HL-60 (cell line): ENCODE measurements around the gene CCNY.

ENCODE experiments used
- DNase-seq, 2 experiments: peaks; one replicate each; pipeline ENCODE4 v3.0.0-alpha.2; 2010 to 2020; ENCODE audit warnings: low read depth in 1 of 2, low spot score in 1 of 2
- H3K27ac ChIP-seq: fragments of 250-450 bp; sonication (Bioruptor Pico); replicated peaks from 2 replicates; pipeline ENCODE4 v1.5.1; 2020; ENCODE audit warnings: mild to moderate bottlenecking, moderate library complexity
- H3K27me3 ChIP-seq: fragments of 250-450 bp; sonication (Bioruptor Pico); 2 replicates; pipeline ENCODE4 v1.5.1; 2021; ENCODE audit warnings: mild to moderate bottlenecking, moderate library complexity; ENCODE audit not compliant: insufficient read depth, poor library complexity, severe bottlenecking
- H3K4me3 ChIP-seq: replicated peaks from 2 replicates; pipeline ENCODE4 v1.5.1; 2011; ENCODE audit warnings: mild to moderate bottlenecking, control low read depth, low read length; ENCODE audit not compliant: insufficient read depth
- GABPA ChIP-seq: IDR thresholded peaks from 2 replicates; pipeline ENCODE4 v1.6.1; 2012; ENCODE audit warnings: low read depth
- POLR2AphosphoS5 ChIP-seq: IDR thresholded peaks from 2 replicates; pipeline ENCODE4 v1.6.1; 2012; ENCODE audit warnings: low read depth
- SPI1 ChIP-seq: IDR thresholded peaks from 2 replicates; pipeline ENCODE4 v1.6.1; 2012; ENCODE audit warnings: low read depth, mild to moderate bottlenecking, borderline replicate concordance
- TF ChIP-seq, protein P1 (sequence below): IDR thresholded peaks from one replicate; pipeline ENCODE4 v1.5.1; 2011; ENCODE audit warnings: low read length, control low read depth, inconsistent platforms; ENCODE audit not compliant: insufficient read depth
- TF ChIP-seq, protein P2 (sequence below): IDR thresholded peaks from 2 replicates; pipeline ENCODE4 v1.6.1; 2012; ENCODE audit warnings: low read depth; ENCODE audit not compliant: insufficient replicate concordance

The CCNY gene

DNA sequence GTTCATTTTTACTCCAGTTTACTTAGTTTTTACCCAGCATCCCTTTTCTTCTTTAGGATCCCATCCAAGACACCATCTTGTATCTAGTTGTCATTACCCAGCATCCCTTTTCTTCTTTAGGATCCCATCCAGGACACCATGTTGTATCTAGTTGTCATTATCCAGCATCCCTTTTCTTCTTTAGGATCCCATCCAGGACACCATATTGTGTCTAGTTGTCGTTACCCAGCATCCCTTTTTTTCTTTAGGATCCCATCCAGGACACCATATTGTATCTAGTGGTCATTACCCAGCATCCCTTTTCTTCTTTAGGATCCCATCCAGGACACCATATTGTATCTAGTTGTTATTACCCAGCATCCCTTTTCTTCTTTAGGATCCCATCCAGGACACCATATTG, 205.4 kb downstream of the CCNY start:
- DNase-seq, result no peak
- no peak overlapping the region for H3K4me3 ChIP-seq
- H3K27ac ChIP-seq, result no peak overlapping the region
- no peaks in the 10 kb centered on the region for H3K27me3 ChIP-seq
- TF ChIP-seq GABPA (no peak), POLR2AphosphoS5 (no peak), SPI1 (no peak)
- TF ChIP-seq, protein P1, sequence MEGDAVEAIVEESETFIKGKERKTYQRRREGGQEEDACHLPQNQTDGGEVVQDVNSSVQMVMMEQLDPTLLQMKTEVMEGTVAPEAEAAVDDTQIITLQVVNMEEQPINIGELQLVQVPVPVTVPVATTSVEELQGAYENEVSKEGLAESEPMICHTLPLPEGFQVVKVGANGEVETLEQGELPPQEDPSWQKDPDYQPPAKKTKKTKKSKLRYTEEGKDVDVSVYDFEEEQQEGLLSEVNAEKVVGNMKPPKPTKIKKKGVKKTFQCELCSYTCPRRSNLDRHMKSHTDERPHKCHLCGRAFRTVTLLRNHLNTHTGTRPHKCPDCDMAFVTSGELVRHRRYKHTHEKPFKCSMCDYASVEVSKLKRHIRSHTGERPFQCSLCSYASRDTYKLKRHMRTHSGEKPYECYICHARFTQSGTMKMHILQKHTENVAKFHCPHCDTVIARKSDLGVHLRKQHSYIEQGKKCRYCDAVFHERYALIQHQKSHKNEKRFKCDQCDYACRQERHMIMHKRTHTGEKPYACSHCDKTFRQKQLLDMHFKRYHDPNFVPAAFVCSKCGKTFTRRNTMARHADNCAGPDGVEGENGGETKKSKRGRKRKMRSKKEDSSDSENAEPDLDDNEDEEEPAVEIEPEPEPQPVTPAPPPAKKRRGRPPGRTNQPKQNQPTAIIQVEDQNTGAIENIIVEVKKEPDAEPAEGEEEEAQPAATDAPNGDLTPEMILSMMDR, result no peak
- TF ChIP-seq, protein P2, sequence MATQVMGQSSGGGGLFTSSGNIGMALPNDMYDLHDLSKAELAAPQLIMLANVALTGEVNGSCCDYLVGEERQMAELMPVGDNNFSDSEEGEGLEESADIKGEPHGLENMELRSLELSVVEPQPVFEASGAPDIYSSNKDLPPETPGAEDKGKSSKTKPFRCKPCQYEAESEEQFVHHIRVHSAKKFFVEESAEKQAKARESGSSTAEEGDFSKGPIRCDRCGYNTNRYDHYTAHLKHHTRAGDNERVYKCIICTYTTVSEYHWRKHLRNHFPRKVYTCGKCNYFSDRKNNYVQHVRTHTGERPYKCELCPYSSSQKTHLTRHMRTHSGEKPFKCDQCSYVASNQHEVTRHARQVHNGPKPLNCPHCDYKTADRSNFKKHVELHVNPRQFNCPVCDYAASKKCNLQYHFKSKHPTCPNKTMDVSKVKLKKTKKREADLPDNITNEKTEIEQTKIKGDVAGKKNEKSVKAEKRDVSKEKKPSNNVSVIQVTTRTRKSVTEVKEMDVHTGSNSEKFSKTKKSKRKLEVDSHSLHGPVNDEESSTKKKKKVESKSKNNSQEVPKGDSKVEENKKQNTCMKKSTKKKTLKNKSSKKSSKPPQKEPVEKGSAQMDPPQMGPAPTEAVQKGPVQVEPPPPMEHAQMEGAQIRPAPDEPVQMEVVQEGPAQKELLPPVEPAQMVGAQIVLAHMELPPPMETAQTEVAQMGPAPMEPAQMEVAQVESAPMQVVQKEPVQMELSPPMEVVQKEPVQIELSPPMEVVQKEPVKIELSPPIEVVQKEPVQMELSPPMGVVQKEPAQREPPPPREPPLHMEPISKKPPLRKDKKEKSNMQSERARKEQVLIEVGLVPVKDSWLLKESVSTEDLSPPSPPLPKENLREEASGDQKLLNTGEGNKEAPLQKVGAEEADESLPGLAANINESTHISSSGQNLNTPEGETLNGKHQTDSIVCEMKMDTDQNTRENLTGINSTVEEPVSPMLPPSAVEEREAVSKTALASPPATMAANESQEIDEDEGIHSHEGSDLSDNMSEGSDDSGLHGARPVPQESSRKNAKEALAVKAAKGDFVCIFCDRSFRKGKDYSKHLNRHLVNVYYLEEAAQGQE, result no peak

DNA sequence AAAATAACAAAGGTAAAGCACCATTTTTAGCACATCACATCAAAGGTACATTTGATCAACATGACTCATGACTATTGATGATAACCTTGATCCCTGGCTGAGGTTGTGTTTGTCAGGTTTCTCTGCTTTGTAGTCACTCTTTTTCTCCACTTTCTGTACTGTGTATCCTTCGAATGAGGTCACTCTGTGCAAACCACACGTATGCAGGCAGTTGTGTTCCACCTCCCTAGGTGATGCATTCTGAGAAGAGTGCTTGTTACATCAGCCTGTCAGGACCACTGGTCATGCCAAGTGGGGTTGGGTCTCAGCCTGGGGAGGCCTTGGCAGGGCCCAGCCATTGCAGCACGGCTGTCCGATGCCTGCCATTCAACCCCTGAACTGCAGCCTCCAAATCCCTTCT, 206.0 kb downstream of the CCNY start:
- Histone ChIP-seq H3K27ac (no peak overlapping the region), H3K27me3 (no peaks in the 10 kb centered on the region), H3K4me3 (no peak overlapping the region)
- TF ChIP-seq SPI1, result no peak
- TF ChIP-seq, protein P1, result no peak
- TF ChIP-seq, protein P2, result no peak
- TF ChIP-seq GABPA, result no peak
- TF ChIP-seq POLR2AphosphoS5, result no peak
- no peak for DNase-seq

DNA sequence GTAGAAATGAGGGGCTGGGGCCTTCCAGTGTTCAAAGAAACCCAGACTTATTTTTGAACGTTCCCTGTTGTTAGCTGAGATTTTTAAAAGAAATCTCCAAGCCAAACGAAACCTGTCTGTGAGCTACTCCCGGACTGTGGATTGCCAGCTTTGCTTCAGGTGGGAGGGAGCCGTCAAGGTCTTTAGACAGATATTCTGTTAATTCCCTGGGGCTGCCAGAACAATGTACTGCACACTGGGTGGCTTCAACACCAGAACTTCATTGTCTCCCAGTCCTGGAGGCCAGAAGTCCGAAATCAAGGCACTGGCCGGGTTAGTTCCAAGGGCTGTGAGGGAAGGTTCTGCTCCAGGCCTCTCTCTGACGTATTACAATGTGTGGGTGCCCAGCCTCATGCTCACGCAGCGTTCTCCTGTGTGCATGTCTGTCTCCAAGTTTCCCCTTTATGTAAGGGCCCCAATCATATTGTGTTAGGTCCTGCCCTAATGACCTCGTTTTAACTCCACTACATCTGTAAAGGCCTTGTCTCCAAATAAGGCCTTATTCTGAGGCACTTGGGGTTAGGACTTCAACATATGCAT, 208.9 kb downstream of the CCNY start:
- TF ChIP-seq POLR2AphosphoS5 (no peak), GABPA (no peak), SPI1 (no peak)
- TF ChIP-seq, protein P2, result no peak
- TF ChIP-seq, protein P1, result no peak
- Histone ChIP-seq H3K27me3 (no peaks in the 10 kb centered on the region), H3K27ac (no peak overlapping the region), H3K4me3 (no peak overlapping the region)
- no peak for DNase-seq
